Activated naive CD4-positive, alpha-beta T cell treated with anti-CD3 and anti-CD28 coated beads, Interleukin-2, amount 50 U/mL, for 24 hours (primary cell): Measurements from ENCODE around the gene DHRS1.

Source experiments
- H3K27ac Mint-ChIP-seq: one replicate; pipeline ENCODE4 v1.8.0; 2021; ENCODE audit warnings: mild to moderate bottlenecking, mixed read lengths
- H3K27me3 Mint-ChIP-seq: one replicate; pipeline ENCODE4 v1.8.0; 2021; ENCODE audit warnings: mixed read lengths
- H3K36me3 Mint-ChIP-seq: one replicate; pipeline ENCODE4 v1.8.0; 2021; ENCODE audit warnings: mixed read lengths
- H3K4me1 Mint-ChIP-seq: one replicate; pipeline ENCODE4 v1.8.0; 2021; ENCODE audit warnings: mixed read lengths
- H3K4me3 Mint-ChIP-seq: one replicate; pipeline ENCODE4 v1.8.0; 2021; ENCODE audit warnings: mild to moderate bottlenecking, mixed read lengths
- H3K9me3 Mint-ChIP-seq: one replicate; pipeline ENCODE4 v1.8.0; 2021; ENCODE audit warnings: mixed read lengths

The DHRS1 gene

GRCh38 chr14:24315807-24316596 is 16.4 kb upstream of the DHRS1 start:
- H3K4me3 Mint-ChIP-seq: no peak overlapping the region
- no peak overlapping the region for H3K27ac Mint-ChIP-seq
- peaks cover 3% of the 10 kb centered on the region for H3K36me3 Mint-ChIP-seq
- H3K4me1 Mint-ChIP-seq: peaks cover 53% of the 10 kb centered on the region
- H3K27me3 Mint-ChIP-seq: no peaks in the 10 kb centered on the region
- H3K9me3 Mint-ChIP-seq: no peaks in the 10 kb centered on the region

GRCh38 chr14:24315243-24315806 is 15.7 kb upstream of the DHRS1 start:
- no peak overlapping the region for H3K27ac Mint-ChIP-seq
- no peak overlapping the region for H3K4me3 Mint-ChIP-seq
- peaks cover 55% of the 10 kb centered on the region for H3K4me1 Mint-ChIP-seq
- peaks cover 3% of the 10 kb centered on the region for H3K36me3 Mint-ChIP-seq
- H3K27me3 Mint-ChIP-seq: no peaks in the 10 kb centered on the region
- no peaks in the 10 kb centered on the region for H3K9me3 Mint-ChIP-seq

GRCh38 chr14:24314377-24315193 is 15.0 kb upstream of the DHRS1 start:
- H3K36me3 Mint-ChIP-seq: peaks cover 3% of the 10 kb centered on the region
- H3K4me3 Mint-ChIP-seq: peak overlapping the region; percentile 34

GRCh38 chr14:24313913-24314312 is 14.3 kb upstream of the DHRS1 start:
- Mint-ChIP-seq H3K27me3 (no peaks in the 10 kb centered on the region), H3K4me3 (peak overlapping the region; percentile 35), H3K9me3 (no peaks in the 10 kb centered on the region), H3K36me3 (peaks cover 3% of the 10 kb centered on the region), H3K27ac (peak overlapping the region; percentile 56), H3K4me1 (peaks cover 70% of the 10 kb centered on the region)

More at GRCh38 chr14:24314377-24315193, 15.0 kb upstream of the DHRS1 start:
- no peaks in the 10 kb centered on the region for H3K9me3 Mint-ChIP-seq
- H3K4me1 Mint-ChIP-seq: peaks cover 63% of the 10 kb centered on the region
- peak overlapping the region; percentile 84 for H3K27ac Mint-ChIP-seq
- no peaks in the 10 kb centered on the region for H3K27me3 Mint-ChIP-seq

- H3K9me3 Mint-ChIP-seq: no peaks in the 10 kb centered on the region
- peak overlapping the region; percentile 82 for H3K27ac Mint-ChIP-seq
- no peaks in the 10 kb centered on the region for H3K27me3 Mint-ChIP-seq
- H3K4me3 Mint-ChIP-seq: peak overlapping the region; percentile 80
- H3K36me3 Mint-ChIP-seq: peaks cover 6% of the 10 kb centered on the region
- H3K4me1 Mint-ChIP-seq: peaks cover 76% of the 10 kb centered on the region
Observed at GRCh38 chr14:24312736-24313507, 13.3 kb upstream of the DHRS1 start.

GRCh38 chr14:24311837-24312615 is 12.4 kb upstream of the DHRS1 start:
- H3K9me3 Mint-ChIP-seq: no peaks in the 10 kb centered on the region
- peaks cover 75% of the 10 kb centered on the region for H3K4me1 Mint-ChIP-seq
- H3K27ac Mint-ChIP-seq: peak overlapping the region; percentile 82
- H3K27me3 Mint-ChIP-seq: no peaks in the 10 kb centered on the region
- H3K36me3 Mint-ChIP-seq: peaks cover 4% of the 10 kb centered on the region
- peak overlapping the region; percentile 80 for H3K4me3 Mint-ChIP-seq

- H3K36me3 Mint-ChIP-seq: peaks cover 7% of the 10 kb centered on the region
- H3K4me1 Mint-ChIP-seq: peaks cover 75% of the 10 kb centered on the region
- H3K9me3 Mint-ChIP-seq: no peaks in the 10 kb centered on the region
- peak within 1 kb of the TSS; percentile 83 for H3K4me3 Mint-ChIP-seq
- peak within 1 kb of the TSS; percentile 87 for H3K27ac Mint-ChIP-seq
- no peaks in the 10 kb centered on the region for H3K27me3 Mint-ChIP-seq
Observed at GRCh38 chr14:24310646-24311604, 11.3 kb upstream of the DHRS1 start, which contains the start of gene LTB4R. Gene LTB4R, plus strand, starts transcription at chr14:24311502. Its CDS starts 4,150 bp downstream, at chr14:24315652.

- H3K27ac Mint-ChIP-seq: peak overlapping the region; percentile 87
- H3K4me1 Mint-ChIP-seq: peaks cover 71% of the 10 kb centered on the region
- peak overlapping the region; percentile 83 for H3K4me3 Mint-ChIP-seq
- H3K36me3 Mint-ChIP-seq: peaks cover 11% of the 10 kb centered on the region
- H3K27me3 Mint-ChIP-seq: no peaks in the 10 kb centered on the region
- no peaks in the 10 kb centered on the region for H3K9me3 Mint-ChIP-seq
Observed at GRCh38 chr14:24310265-24310645, 10.7 kb upstream of the DHRS1 start.

- Mint-ChIP-seq H3K27ac (peak within 1 kb of the TSS; percentile 87), H3K9me3 (no peaks in the 10 kb centered on the region), H3K4me3 (peak within 1 kb of the TSS; percentile 83), H3K27me3 (no peaks in the 10 kb centered on the region), H3K4me1 (peaks cover 66% of the 10 kb centered on the region), H3K36me3 (peaks cover 14% of the 10 kb centered on the region)
Observed at GRCh38 chr14:24309538-24310264, 10.1 kb upstream of the DHRS1 start, which contains the start of gene LTB4R2. Gene LTB4R2, plus strand, starts transcription at chr14:24310140. Its CDS starts 525 bp downstream, at chr14:24310665.

GRCh38 chr14:24308342-24309124 is 9.0 kb upstream of the DHRS1 start:
- Mint-ChIP-seq H3K27ac (peak overlapping the region; percentile 31), H3K36me3 (peaks cover 23% of the 10 kb centered on the region), H3K9me3 (no peaks in the 10 kb centered on the region), H3K27me3 (no peaks in the 10 kb centered on the region), H3K4me1 (peaks cover 54% of the 10 kb centered on the region), H3K4me3 (peak overlapping the region; percentile 6)

- H3K27ac Mint-ChIP-seq: peak within 1 kb of the TSS; percentile 31
- peaks cover 24% of the 10 kb centered on the region for H3K36me3 Mint-ChIP-seq
- peak within 1 kb of the TSS; percentile 6 for H3K4me3 Mint-ChIP-seq
- peaks cover 46% of the 10 kb centered on the region for H3K4me1 Mint-ChIP-seq
- H3K9me3 Mint-ChIP-seq: no peaks in the 10 kb centered on the region
- H3K27me3 Mint-ChIP-seq: no peaks in the 10 kb centered on the region
Observed at GRCh38 chr14:24307575-24308341, 8.2 kb upstream of the DHRS1 start, which contains the start of gene CIDEB. Gene CIDEB, minus strand, starts transcription at chr14:24307977. Its CDS starts 119 bp downstream, at chr14:24307858.

GRCh38 chr14:24307156-24307574 is 7.6 kb upstream of the DHRS1 start:
- Mint-ChIP-seq H3K27ac (no peak overlapping the region), H3K36me3 (peaks cover 24% of the 10 kb centered on the region), H3K27me3 (no peaks in the 10 kb centered on the region), H3K4me3 (no peak overlapping the region), H3K9me3 (no peaks in the 10 kb centered on the region), H3K4me1 (peaks cover 40% of the 10 kb centered on the region)
